CD4-positive, alpha-beta T cell treated with Interferon alpha-2 for 1 hour (primary cell): ENCODE results near the gene MYO7B.
A peak's percentile ranks its signal among the peaks of the same experiment; 100 is the strongest.

Experiments used
- DNase-seq, 2 donors: peaks; one replicate each; pipeline ENCODE4 v3.0.0-alpha.2; 2020 to 2022

Gene MYO7B

GRCh38 chr2:127591221-127591923, 55.9 kb downstream of the MYO7B start:
- DNase-seq, result peak; percentile 64 to 68

GRCh38 chr2:127592761-127593227, 57.3 kb downstream of the MYO7B start:
- no peak for DNase-seq

- no peak for DNase-seq
Observed at GRCh38 chr2:127593228-127594115, 58.0 kb downstream of the MYO7B start.

- DNase-seq, result no peak
Observed at GRCh38 chr2:127594116-127594591, 58.7 kb downstream of the MYO7B start.

GRCh38 chr2:127596311-127597045, 61.0 kb downstream of the MYO7B start:
- no peak for DNase-seq

DNA sequence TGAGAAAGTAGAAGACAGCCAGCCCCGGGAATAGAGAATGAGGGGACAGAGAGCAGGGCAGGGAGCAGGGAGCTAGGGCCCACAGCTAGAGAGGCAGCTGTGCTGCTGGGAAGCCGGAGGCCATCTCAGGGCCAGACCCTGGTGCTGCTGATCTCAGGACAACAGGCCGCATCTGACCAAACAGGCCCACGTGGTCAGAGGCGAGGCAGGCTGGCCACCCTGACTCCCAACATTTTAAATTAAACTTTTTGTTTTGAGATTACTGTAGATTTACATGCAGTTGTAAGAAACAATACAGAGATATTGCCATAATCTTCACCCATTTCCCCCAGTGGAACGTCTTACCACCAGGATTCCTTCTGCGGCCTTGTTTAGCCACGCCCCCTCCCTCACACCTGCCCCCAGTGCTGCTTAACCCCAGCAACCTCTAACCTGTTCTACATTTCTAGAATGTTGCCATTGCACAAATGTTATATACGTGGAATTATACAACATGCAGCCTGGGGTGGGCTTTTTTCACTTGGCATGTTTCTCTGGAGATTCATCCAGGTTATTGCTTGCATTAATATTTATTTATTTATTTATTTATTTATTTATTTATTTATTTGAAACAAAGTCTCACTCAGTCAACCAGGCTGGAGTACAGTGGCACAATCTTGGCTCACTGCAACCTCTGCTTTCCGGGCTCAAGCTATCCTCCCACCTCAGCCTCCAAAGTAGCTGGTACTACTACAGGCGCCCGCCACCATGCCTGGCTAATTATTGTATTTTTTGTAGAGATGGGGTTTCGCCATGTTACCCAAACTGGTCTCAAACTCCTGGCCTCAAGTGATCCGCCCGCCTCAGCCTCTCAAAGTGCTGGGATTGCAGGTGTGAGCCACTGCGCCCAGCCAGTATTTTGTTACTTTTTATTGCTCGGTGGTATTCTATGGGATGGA, 61.8 kb downstream of the MYO7B start:
- DNase-seq, result no peak

DNA sequence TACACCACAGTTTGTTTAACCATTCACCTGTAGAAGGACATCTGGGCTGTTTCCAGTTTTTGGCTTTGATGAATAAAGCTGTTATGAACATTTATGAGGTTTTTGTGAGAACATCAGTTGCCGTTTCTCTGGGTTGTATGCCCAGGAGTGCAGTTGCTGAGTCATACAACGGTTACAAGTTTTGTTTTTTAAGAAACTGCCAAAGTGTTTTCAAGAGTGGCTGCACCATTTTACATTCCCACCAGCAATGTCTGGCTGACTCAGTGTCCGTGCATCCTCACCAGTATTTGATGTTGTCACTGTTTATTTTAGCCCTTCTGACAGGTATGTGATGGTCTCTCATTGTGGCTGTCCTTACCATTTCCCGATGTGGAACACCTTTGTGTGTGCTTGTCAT, 62.5 kb downstream of the MYO7B start:
- no peak for DNase-seq

DNA sequence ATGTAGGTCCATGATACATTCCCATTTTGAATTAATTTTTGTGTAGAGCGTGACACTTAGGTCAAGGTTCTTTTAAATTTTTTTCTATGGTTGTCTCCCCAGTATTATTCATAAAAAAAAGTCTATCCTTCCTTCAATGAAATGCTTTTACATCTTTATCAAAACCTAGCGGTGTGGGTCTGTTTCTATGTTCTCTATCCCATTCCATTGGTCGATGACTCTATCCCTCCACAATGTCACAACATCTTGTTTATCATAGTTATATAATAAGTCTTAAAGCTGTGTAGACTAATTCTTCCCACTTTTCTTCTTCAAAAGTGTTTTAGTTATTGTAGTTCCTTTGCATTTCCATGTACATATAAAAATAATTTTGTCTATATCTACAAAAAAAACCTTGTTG, 63.2 kb downstream of the MYO7B start:
- DNase-seq, result no peak

DNA sequence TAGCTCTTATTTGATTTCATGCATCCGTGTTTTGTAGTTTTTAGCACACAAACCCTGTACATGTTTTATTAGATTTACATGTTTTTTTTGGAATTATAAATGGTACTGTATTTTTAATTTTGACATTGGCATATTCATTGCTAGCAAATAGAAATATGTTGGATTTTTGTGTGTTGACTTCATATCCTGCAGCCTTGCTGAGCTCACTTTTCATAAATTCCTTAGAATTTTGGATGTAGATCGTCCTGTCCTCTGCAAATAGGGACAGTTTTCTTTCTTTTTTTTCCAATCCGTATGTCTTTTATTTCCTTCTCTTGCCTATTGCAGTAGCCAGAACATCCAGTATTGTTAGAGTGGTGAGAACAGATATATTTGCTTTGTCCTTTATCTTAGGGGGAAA, 63.7 kb downstream of the MYO7B start:
- no peak for DNase-seq

- no peak for DNase-seq
Observed at GRCh38 chr2:127604986-127605385, 69.5 kb downstream of the MYO7B start.

DNA sequence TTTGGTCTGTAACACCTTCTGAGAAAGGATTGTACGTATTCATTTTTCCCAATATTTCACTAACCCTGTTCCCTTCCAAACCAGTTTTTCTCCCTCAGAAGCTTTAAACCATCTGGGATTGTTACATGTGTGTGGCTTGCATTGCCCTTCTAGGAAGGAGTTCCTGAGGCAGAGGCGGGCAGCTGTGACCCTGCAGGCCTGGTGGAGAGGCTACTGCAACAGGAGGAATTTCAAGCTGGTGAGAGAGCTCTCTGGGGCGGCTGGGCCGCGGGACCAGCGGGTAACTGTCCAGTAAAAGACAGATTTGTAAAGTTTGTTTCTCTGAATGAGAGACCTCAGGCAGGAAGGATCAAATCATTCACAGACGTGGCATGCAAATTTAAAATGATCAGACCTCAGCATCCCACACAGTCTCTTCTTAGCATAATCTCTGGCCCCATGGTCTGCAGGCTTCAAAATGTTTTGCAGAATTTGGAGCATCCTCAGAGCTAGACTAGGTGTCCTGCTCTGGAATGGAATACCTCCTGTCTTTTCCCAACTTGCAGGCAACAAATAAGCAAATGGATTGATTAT, 70.3 kb downstream of the MYO7B start:
- DNase-seq, result peak in 1 of 2 donors; percentile 0

DNA sequence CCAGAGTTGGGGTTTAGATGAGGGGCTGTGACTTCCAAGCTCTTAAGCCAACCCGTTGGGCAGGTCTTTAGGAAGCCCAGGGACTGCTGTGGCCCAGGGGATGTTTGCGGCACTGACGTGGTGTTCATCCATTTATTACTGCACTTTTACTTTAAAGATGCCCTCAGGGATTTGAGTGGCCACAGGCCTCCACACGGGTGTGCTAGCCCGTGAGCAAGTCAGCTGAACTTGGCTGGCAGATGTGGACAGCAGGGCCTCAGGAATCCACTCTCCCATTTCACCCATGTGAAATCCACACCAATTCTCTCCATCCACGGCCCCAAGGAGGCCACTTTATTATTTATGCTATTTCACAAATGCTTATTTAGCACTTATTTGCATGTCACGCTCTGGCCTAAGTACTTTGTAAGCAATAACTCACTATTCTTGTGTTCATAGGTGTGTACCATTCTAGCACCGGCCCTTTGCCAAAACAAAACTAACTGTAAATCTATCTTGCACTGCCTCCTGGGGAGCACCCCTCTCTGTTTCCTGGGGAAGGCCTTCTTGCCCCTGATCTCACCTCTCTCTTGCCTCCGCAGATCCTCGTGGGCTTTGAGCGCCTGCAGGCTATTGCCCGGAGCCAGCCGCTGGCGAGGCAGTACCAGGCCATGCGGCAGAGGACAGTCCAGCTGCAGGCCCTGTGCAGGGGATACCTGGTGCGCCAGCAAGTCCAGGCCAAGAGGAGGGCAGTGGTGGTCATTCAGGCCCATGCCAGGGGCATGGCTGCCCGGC, 71.3 kb downstream of the MYO7B start:
- peak in 1 of 2 donors; percentile 0 for DNase-seq

DNA sequence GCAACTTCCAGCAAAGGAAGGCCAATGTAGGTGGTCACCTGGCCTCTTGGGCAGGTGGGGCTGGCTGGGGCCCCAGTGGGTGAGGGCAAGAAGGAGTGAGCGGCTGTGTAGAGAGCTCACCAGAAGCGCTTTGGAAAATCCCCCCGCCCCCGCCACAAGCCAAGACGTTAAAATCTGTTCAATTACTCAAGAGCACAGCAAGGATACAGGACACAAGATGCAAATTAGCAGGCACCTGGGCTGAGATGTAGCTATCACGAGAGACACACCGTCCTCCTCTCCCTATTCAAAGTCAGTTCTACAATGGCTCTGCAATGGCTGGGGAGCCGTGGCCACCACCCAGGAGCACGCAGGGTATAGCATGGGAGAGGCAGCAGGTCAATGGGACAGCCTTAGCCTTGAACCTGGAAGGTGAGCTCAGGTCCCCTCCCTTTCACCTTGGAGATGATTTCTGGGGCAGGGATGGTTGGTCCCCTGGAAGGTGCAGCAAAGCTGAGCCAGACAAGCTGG, 72.0 kb downstream of the MYO7B start:
- peak in 1 of 2 donors; percentile 0 for DNase-seq

GRCh38 chr2:127608061-127609030, 72.9 kb downstream of the MYO7B start:
- peak in 1 of 2 donors; percentile 1 for DNase-seq

DNA sequence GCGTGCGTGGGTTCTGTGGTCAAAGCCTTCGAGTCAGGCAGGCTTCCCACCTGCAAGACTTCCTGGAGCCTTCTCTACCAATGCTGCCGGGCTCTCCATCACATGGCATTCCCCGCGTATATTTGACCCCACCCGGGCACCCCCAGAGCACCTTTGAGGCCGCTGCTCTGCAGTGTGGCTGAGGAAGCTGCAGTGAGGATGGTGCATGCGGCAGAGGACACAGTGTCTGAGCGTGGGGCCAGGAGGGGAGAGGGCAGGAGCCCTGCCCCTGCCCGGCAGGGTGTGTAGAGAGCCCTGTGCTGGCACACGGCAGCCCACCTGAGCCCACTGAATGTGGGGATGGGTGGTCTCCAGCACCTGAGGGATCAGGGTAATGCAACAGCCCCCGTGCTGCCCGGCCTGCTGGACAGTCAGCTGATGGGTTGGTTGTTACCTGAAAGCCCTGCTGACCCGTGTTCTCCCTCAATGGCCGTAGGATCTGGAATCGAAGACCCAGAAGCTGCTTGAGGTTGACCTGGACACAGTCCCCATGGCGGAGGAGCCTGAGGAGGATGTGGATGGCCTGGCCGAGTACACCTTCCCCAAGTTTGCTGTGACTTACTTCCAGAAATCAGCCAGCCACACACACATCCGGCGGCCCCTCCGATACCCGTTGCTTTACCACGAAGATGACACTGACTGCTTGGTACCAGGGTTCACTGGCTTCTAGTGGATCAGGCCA, 73.7 kb downstream of the MYO7B start:
- peak in 1 of 2 donors; percentile 1 for DNase-seq

GRCh38 chr2:127609818-127610217, 74.3 kb downstream of the MYO7B start:
- no peak for DNase-seq

- DNase-seq, result no peak
Observed at GRCh38 chr2:127610561-127610960, 75.1 kb downstream of the MYO7B start.
